K562 (cell line): ENCODE data around the gene ARHGAP8. TPM values are rescaled to one million over a fixed set of nuclear protein-coding genes. Genes with fewer than 3 reads are reported as not detected.

ENCODE experiments used
- ATAC-seq: fragments of 200-7000 bp; cut with Tn5 transposase; 3 replicates; pipeline ENCODE4 v1.9.1; 2020; ENCODE audit warnings: moderate library complexity
- BruUV-seq: library from RNA; stranded (reverse); fragments of 400-500 nt; replicated peaks from 2 replicates; lab custom pipeline; 2021; lab: Mats Ljungman, UMichigan
- CTCF ChIA-PET: fragments of 300-600 bp; formaldehyde crosslinking; extraction: SDS; loops from one replicate; lab custom pipeline; 2021; ENCODE audit warnings: low intra/inter-chr PET ratio; lab: Yijun Ruan, JAX
- POLR2A ChIA-PET: fragments of 300-600, 350-650 bp; sonication (Branson Sonifier 250); formaldehyde crosslinking; extraction: SDS; loops from one replicate; lab custom pipeline; 2021; ENCODE audit warnings: antibody characterized with exemption, inconsistent platforms; lab: Yijun Ruan, JAX
- DNase-seq, 4 experiments: peaks; one replicate each; pipeline versions ENCODE4 v3.0.0 to v3.0.0-alpha.2; 2011 to 2018; ENCODE audit warnings: low spot score in 3 of 4, mixed read lengths in 3 of 4; ENCODE audit errors: extremely low read depth in 1 of 4
- FAIRE-seq: peaks from 2 replicates; lab custom pipeline; 2011; peaks lifted over from hg19 to GRCh38; lab: Jason Lieb, UNC
- H2AFZ ChIP-seq: 2 replicates; pipeline ENCODE4 v1.6.0; 2011; ENCODE audit warnings: low read depth, low read length, control low read depth, inconsistent platforms
- H3K27ac ChIP-seq: fragments of 200-600 bp; 3 replicates; pipeline ENCODE4 v1.8.0; 2011; ENCODE audit warnings: low read depth, mild to moderate bottlenecking, control low read depth, inconsistent platforms, low read length, moderate library complexity, mixed read lengths; ENCODE audit errors: extremely low read depth
- H3K27me3 ChIP-seq, 2 experiments: fragments of 300-600 bp in 1 of 2; 2 replicates in 1 of 2; 3 replicates in 1 of 2; pipeline versions ENCODE4 v1.6.0 to v1.8.0; 2011; ENCODE audit warnings: inconsistent platforms in 2 of 2, low read length in 2 of 2, mild to moderate bottlenecking in 1 of 2, mixed read lengths in 1 of 2, moderate library complexity in 1 of 2; ENCODE audit not compliant: control insufficient read depth in 2 of 2, insufficient read depth in 2 of 2
- H3K36me3 ChIP-seq: fragments of 300-600 bp; 3 replicates; pipeline ENCODE4 v1.8.0; 2011; ENCODE audit warnings: mild to moderate bottlenecking, low read length, inconsistent platforms; ENCODE audit not compliant: control insufficient read depth, insufficient read depth
- H3K4me1 ChIP-seq, 2 experiments: fragments of 200-600 bp in 1 of 2; replicated peaks in 1 of 2; 2 replicates in 1 of 2; 3 replicates in 1 of 2; pipeline versions ENCODE4 v1.5.1 to v1.8.0; 2011; ENCODE audit warnings: inconsistent platforms in 2 of 2, low read length in 2 of 2, mild to moderate bottlenecking in 1 of 2, mixed read lengths in 1 of 2, moderate library complexity in 1 of 2; ENCODE audit not compliant: control insufficient read depth in 2 of 2, insufficient read depth in 2 of 2
- H3K4me2 ChIP-seq: 2 replicates; pipeline ENCODE4 v1.6.1; 2011; ENCODE audit warnings: low read length, control low read depth, inconsistent platforms, mixed read lengths; ENCODE audit not compliant: insufficient read depth
- H3K4me3 ChIP-seq: fragments of 200-600 bp; sonication (generic), shearing (Covaris generic); 2 replicates; pipeline ENCODE4 v1.5.1; 2016; ENCODE audit warnings: control low read depth, inconsistent platforms
- H3K79me2 ChIP-seq: fragments of 200-600 bp; 3 replicates; pipeline ENCODE4 v1.8.0; 2011; ENCODE audit warnings: low read length, inconsistent platforms; ENCODE audit not compliant: control insufficient read depth, insufficient read depth
- H3K9ac ChIP-seq, 2 experiments: 2 replicates each; pipeline versions ENCODE4 v1.6.0 to v1.6.1; 2011; ENCODE audit warnings: low read depth in 2 of 2, low read length in 2 of 2, control low read depth in 1 of 2, inconsistent platforms in 1 of 2, mild to moderate bottlenecking in 1 of 2, mixed read lengths in 1 of 2; ENCODE audit not compliant: insufficient read depth in 1 of 2
- H3K9me1 ChIP-seq: one replicate; pipeline ENCODE4 v1.6.0; 2011; ENCODE audit warnings: inconsistent platforms, mild to moderate bottlenecking, low read length, moderate library complexity; ENCODE audit not compliant: control insufficient read depth, insufficient read depth
- H3K9me3 ChIP-seq: replicated peaks from 2 replicates; pipeline ENCODE4 v1.5.1; 2011; ENCODE audit warnings: low read depth, low read length, inconsistent platforms; ENCODE audit not compliant: control insufficient read depth, insufficient read depth
- H4K20me1 ChIP-seq: replicated peaks from 2 replicates; pipeline ENCODE4 v1.6.1; 2011; ENCODE audit warnings: low read length, inconsistent platforms, mixed read lengths; ENCODE audit not compliant: control insufficient read depth, insufficient read depth
- FOXP1 ChIP-seq: sonication (generic); formaldehyde crosslinking; IDR thresholded peaks from 2 replicates; pipeline ENCODE4 v1.8.0; 2022; ENCODE audit warnings: mild to moderate bottlenecking, missing genetic modification reagents
- RFX1 ChIP-seq: fragments of 450-650 bp; IDR thresholded peaks from 2 replicates; pipeline ENCODE4 v1.6.1; 2016; ENCODE audit warnings: mild to moderate bottlenecking, moderate library complexity
- RNF2 ChIP-seq: sonication (generic); IDR thresholded peaks from 2 replicates; pipeline ENCODE4 v1.6.1; 2016
- TEAD4 ChIP-seq, 2 experiments: sonication (generic) in 1 of 2; formaldehyde crosslinking in 1 of 2; IDR thresholded peaks; 2 replicates each; pipeline versions ENCODE4 v1.6.1 to v1.8.0; 2012 to 2022; ENCODE audit warnings: borderline replicate concordance in 1 of 2, inconsistent platforms in 1 of 2, low read length in 1 of 2, mild to moderate bottlenecking in 1 of 2, missing genetic modification reagents in 1 of 2
- ZNF695 ChIP-seq: fragments of 450-650 bp; formaldehyde crosslinking; IDR thresholded peaks from 2 replicates; pipeline ENCODE4 v1.4.0; 2020; ENCODE audit warnings: mild to moderate bottlenecking, moderate library complexity
- WGBS: fragments of 100-300 bp; shearing (Covaris generic); methylation state at CpG from one replicate; pipeline ENCODE4 v1.1.6; 2016; ENCODE audit warnings: low coverage, mixed read lengths; ENCODE audit not compliant: insufficient coverage; ENCODE audit errors: missing lambda C conversion rate; 5-methylcytosine and 5-hydroxymethylcytosine counted together
- in situ Hi-C: fragments of 300-500 bp; cut with MboI; formaldehyde crosslinking; loops from 4 replicates; pipeline ENCODE4 v1.15.0; 2018; ENCODE audit warnings: inconsistent platforms, mixed read lengths
- intact Hi-C: fragments of 100-400 bp; cut with micrococcal nuclease; formaldehyde crosslinking; loops from 2 replicates; pipeline ENCODE4 v1.14.2; 2022
- polyA plus RNA-seq, 8 experiments: library from polyadenylated mRNA; depleted of rRNA in 4 of 8; stranded (reverse) in 5 of 8; unstranded in 3 of 8; fragments of >200 nt; fragmentation: Nextera tagmentation in 2 of 8; fragmentation: Illumina TruSeq in 1 of 8; extraction: Ambion mirVana in 2 of 8; extraction: Trizol in 1 of 8; gene quantifications; 2 replicates each; pipeline versions ENCODE4 v1.2.1 to v1.2.3, GENCODE V29; 2011 to 2014; ENCODE audit warnings: inconsistent platforms in 1 of 8, missing spikeins in 1 of 8
- total RNA-seq, 7 experiments: library from RNA; depleted of rRNA in 6 of 7; stranded (reverse); fragments of >200 nt in 6 of 7; fragmentation: Illumina TruSeq in 2 of 7; extraction: Trizol in 2 of 7; gene quantifications; 2 replicates each; pipeline versions ENCODE4 v1.2.1 to v1.2.3, GENCODE V29; 2011 to 2021; ENCODE audit warnings: low replicate concordance in 1 of 7
- TF ChIP-seq, protein P1 (sequence below), 2 experiments: IDR thresholded peaks; 2 replicates each; pipeline ENCODE4 v1.6.1; 2011; ENCODE audit warnings: borderline replicate concordance in 1 of 2, control low read depth in 1 of 2, low read depth in 1 of 2, low read length in 1 of 2, mild to moderate bottlenecking in 1 of 2, mixed read lengths in 1 of 2, moderate library complexity in 1 of 2; ENCODE audit not compliant: insufficient read depth in 1 of 2, insufficient read length in 1 of 2, poor library complexity in 1 of 2, severe bottlenecking in 1 of 2; ENCODE audit errors: extremely low read depth in 1 of 2
- TF ChIP-seq, protein P2 (sequence below), 2 experiments: fragments of 450-650 bp; IDR thresholded peaks; 2 replicates each; pipeline ENCODE4 v1.6.1; 2018; ENCODE audit warnings: mild to moderate bottlenecking in 2 of 2, low read depth in 1 of 2; ENCODE audit not compliant: partially characterized antibody in 2 of 2

Gene ARHGAP8
- total and polyA plus RNA-seq, 9 of the 15 experiments (the other 6 are each of a cell fraction or from before 2014, with no cell fraction given), result 0.15 to 2.2 (median 0.62) TPM

- peaks cover 0 to 30% of the 10 kb centered on the region in 2 experiments; a peak in 3 of 5 replicates for H3K27me3 ChIP-seq
- no peaks in the 10 kb centered on the region for H3K36me3 ChIP-seq
- H3K9me1 ChIP-seq, result no peaks in the 10 kb centered on the region
- H4K20me1 ChIP-seq, result 0 out of 2 replicates have a peak, but pooled peaks cover 3% of the 10 kb centered on the region
- no peak overlapping the region for H3K9ac ChIP-seq
- no peaks in the 10 kb centered on the region; a peak in 1 of 5 replicates for H3K4me1 ChIP-seq
- H2AFZ ChIP-seq, result no peak overlapping the region
- BruUV-seq, result no TSS peak
- CTCF ChIA-PET, result no interaction called here
- H3K9me3 ChIP-seq, result no peaks in the 10 kb centered on the region
- ATAC-seq, result no peak
- TF ChIP-seq RFX1 (no peak), RNF2 (no peak), TEAD4 (IDR thresholded peaks at IDR 0.05; ENCODE audit: low read length) (no peak), TEAD4 (CRISPR knock-in tag; IDR thresholded peaks at IDR 0.05; ENCODE audit: borderline replicate concordance) (no peak), FOXP1 (CRISPR knock-in tag) (no peak), ZNF695 (CRISPR knock-in tag) (no peak)
- TF ChIP-seq, protein P1, sequence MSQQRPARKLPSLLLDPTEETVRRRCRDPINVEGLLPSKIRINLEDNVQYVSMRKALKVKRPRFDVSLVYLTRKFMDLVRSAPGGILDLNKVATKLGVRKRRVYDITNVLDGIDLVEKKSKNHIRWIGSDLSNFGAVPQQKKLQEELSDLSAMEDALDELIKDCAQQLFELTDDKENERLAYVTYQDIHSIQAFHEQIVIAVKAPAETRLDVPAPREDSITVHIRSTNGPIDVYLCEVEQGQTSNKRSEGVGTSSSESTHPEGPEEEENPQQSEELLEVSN (IDR thresholded peaks at IDR 0.05; ENCODE audit: borderline replicate concordance in 1 of 2, extremely low read depth in 1 of 2, insufficient read depth in 1 of 2, insufficient read length in 1 of 2, low read depth in 1 of 2, low read length in 1 of 2, poor library complexity in 1 of 2, severe bottlenecking in 1 of 2), result no peak
- TF ChIP-seq, protein P2, sequence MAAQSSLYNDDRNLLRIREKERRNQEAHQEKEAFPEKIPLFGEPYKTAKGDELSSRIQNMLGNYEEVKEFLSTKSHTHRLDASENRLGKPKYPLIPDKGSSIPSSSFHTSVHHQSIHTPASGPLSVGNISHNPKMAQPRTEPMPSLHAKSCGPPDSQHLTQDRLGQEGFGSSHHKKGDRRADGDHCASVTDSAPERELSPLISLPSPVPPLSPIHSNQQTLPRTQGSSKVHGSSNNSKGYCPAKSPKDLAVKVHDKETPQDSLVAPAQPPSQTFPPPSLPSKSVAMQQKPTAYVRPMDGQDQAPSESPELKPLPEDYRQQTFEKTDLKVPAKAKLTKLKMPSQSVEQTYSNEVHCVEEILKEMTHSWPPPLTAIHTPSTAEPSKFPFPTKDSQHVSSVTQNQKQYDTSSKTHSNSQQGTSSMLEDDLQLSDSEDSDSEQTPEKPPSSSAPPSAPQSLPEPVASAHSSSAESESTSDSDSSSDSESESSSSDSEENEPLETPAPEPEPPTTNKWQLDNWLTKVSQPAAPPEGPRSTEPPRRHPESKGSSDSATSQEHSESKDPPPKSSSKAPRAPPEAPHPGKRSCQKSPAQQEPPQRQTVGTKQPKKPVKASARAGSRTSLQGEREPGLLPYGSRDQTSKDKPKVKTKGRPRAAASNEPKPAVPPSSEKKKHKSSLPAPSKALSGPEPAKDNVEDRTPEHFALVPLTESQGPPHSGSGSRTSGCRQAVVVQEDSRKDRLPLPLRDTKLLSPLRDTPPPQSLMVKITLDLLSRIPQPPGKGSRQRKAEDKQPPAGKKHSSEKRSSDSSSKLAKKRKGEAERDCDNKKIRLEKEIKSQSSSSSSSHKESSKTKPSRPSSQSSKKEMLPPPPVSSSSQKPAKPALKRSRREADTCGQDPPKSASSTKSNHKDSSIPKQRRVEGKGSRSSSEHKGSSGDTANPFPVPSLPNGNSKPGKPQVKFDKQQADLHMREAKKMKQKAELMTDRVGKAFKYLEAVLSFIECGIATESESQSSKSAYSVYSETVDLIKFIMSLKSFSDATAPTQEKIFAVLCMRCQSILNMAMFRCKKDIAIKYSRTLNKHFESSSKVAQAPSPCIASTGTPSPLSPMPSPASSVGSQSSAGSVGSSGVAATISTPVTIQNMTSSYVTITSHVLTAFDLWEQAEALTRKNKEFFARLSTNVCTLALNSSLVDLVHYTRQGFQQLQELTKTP (IDR thresholded peaks at IDR 0.05; ENCODE audit: low read depth in 1 of 2, partially characterized antibody in 2 of 2), result no peak
- TF ChIP-seq, all 486 proteins: peak for 0
- in situ Hi-C loops, result no loop called here
- DNase-seq (no peak), FAIRE-seq (no peak)
- Histone ChIP-seq H3K4me3 (no peak overlapping the region), H3K79me2 (no peaks in the 10 kb centered on the region), H3K27ac (no peak overlapping the region), H3K4me2 (no peak overlapping the region)
- intact Hi-C loops, result no loop called here
- POLR2A ChIA-PET, result no interaction called here
- 4% methylated on average over 16 of the region's 25 CpGs for WGBS
These were observed 93.7 kb downstream of the ARHGAP8 start for GRCh38 chr22:44845796-44846720.
